H9 (cell line): ENCODE results near the gene STX17. TPM values are rescaled to one million over a fixed set of nuclear protein-coding genes. Genes with fewer than 3 reads are reported as not detected.

Experiments used
- DNase-seq: peaks from one replicate; pipeline ENCODE4 v3.0.0-alpha.2; 2017
- H2AFZ ChIP-seq: one replicate; pipeline ENCODE4 v1.6.1; 2013; ENCODE audit warnings: mild to moderate bottlenecking, low read length, control low read depth, moderate library complexity
- H2AK5ac ChIP-seq: 2 replicates; pipeline ENCODE4 v1.6.1; 2013; ENCODE audit warnings: low read length, control low read depth, mixed read lengths; ENCODE audit not compliant: insufficient read length
- H2BK120ac ChIP-seq: one replicate; pipeline ENCODE4 v1.6.1; 2013; ENCODE audit warnings: low read depth, mild to moderate bottlenecking, low read length, control low read depth, inconsistent platforms; ENCODE audit not compliant: poor library complexity, severe bottlenecking
- H2BK12ac ChIP-seq: 2 replicates; pipeline ENCODE4 v1.6.1; 2013; ENCODE audit warnings: low read length, control low read depth, mixed read lengths, low read depth; ENCODE audit not compliant: insufficient read length
- H2BK15ac ChIP-seq: 2 replicates; pipeline ENCODE4 v1.6.1; 2013; ENCODE audit warnings: low read depth, low read length, control low read depth
- H2BK20ac ChIP-seq: one replicate; pipeline ENCODE4 v1.6.1; 2013; ENCODE audit warnings: low read depth, mild to moderate bottlenecking, low read length, control low read depth, inconsistent platforms; ENCODE audit not compliant: poor library complexity, severe bottlenecking
- H2BK5ac ChIP-seq: 2 replicates; pipeline ENCODE4 v1.6.1; 2013; ENCODE audit warnings: low read length, control low read depth, mixed read lengths; ENCODE audit not compliant: insufficient read length
- H3K14ac ChIP-seq: 2 replicates; pipeline ENCODE4 v1.6.1; 2013; ENCODE audit warnings: low read length, control low read depth; ENCODE audit not compliant: insufficient read depth
- H3K18ac ChIP-seq: 2 replicates; pipeline ENCODE4 v1.6.1; 2013; ENCODE audit warnings: low read depth, mild to moderate bottlenecking, mixed read lengths, low read length, control low read depth; ENCODE audit not compliant: insufficient read length
- H3K23ac ChIP-seq: 2 replicates; pipeline ENCODE4 v1.6.1; 2013; ENCODE audit warnings: low read length, control low read depth, mixed read lengths, low read depth; ENCODE audit not compliant: insufficient read length
- H3K23me2 ChIP-seq: 2 replicates; pipeline ENCODE4 v1.6.1; 2013; ENCODE audit warnings: low read depth, mild to moderate bottlenecking, mixed read lengths, low read length, control low read depth; ENCODE audit not compliant: insufficient read length, poor library complexity, severe bottlenecking
- H3K27ac ChIP-seq: 2 replicates; pipeline ENCODE4 v1.5.1; 2013; ENCODE audit warnings: low read length, control low read depth, mixed read lengths, low read depth; ENCODE audit not compliant: insufficient read length
- H3K27me3 ChIP-seq: 2 replicates; pipeline ENCODE4 v1.6.1; 2013; ENCODE audit warnings: low read length, control low read depth, inconsistent platforms; ENCODE audit not compliant: insufficient read depth
- H3K4ac ChIP-seq: 2 replicates; pipeline ENCODE4 v1.6.1; 2013; ENCODE audit warnings: low read depth, mild to moderate bottlenecking, control low read depth, inconsistent platforms, low read length, moderate library complexity
- H3K4me1 ChIP-seq: 2 replicates; pipeline ENCODE4 v1.6.1; 2013; ENCODE audit warnings: low read length, control low read depth, inconsistent platforms; ENCODE audit not compliant: insufficient read depth
- H3K4me2 ChIP-seq: 2 replicates; pipeline ENCODE4 v1.6.1; 2013; ENCODE audit warnings: low read length, control low read depth, mixed read lengths; ENCODE audit not compliant: insufficient read length, insufficient read depth
- H3K56ac ChIP-seq: 2 replicates; pipeline ENCODE4 v1.6.1; 2013; ENCODE audit warnings: low read depth, mild to moderate bottlenecking, mixed read lengths, low read length, control low read depth; ENCODE audit not compliant: insufficient read length
- H3K79me1 ChIP-seq: 2 replicates; pipeline ENCODE4 v1.6.1; 2013; ENCODE audit warnings: low read depth, mild to moderate bottlenecking, moderate library complexity, low read length, control low read depth, inconsistent platforms; ENCODE audit not compliant: insufficient read depth, poor library complexity, severe bottlenecking
- H3K79me2 ChIP-seq: 2 replicates; pipeline ENCODE4 v1.6.1; 2013; ENCODE audit warnings: low read length, control low read depth, inconsistent platforms; ENCODE audit not compliant: insufficient read depth
- H3K9ac ChIP-seq: 2 replicates; pipeline ENCODE4 v1.6.1; 2013; ENCODE audit warnings: low read length, control low read depth, mixed read lengths; ENCODE audit not compliant: insufficient read length; ENCODE audit errors: extremely low read depth
- H3K9me3 ChIP-seq: one replicate; pipeline ENCODE4 v1.6.1; 2013; ENCODE audit warnings: low read depth, low read length, inconsistent platforms; ENCODE audit not compliant: control insufficient read depth
- H3T11ph ChIP-seq: one replicate; pipeline ENCODE4 v1.6.1; 2013; ENCODE audit warnings: mild to moderate bottlenecking, low read length, control low read depth, inconsistent platforms
- H4K20me1 ChIP-seq: one replicate; pipeline ENCODE4 v1.6.1; 2013; ENCODE audit not compliant: control insufficient read depth, insufficient read length, insufficient read depth
- H4K5ac ChIP-seq: 2 replicates; pipeline ENCODE4 v1.6.1; 2013; ENCODE audit warnings: low read depth, mild to moderate bottlenecking, mixed read lengths, low read length, control low read depth; ENCODE audit not compliant: insufficient read length
- H4K8ac ChIP-seq: replicated peaks from 2 replicates; pipeline ENCODE4 v1.6.1; 2013; ENCODE audit warnings: low read length, control low read depth, mixed read lengths, low read depth; ENCODE audit not compliant: insufficient read length
- H4K91ac ChIP-seq: 2 replicates; pipeline ENCODE4 v1.6.1; 2013; ENCODE audit warnings: low read depth, mild to moderate bottlenecking, moderate library complexity, mixed read lengths, low read length, control low read depth; ENCODE audit not compliant: insufficient read length
- H3K27ac Mint-ChIP-seq, 3 experiments: 2 replicates in 2 of 3; 3 replicates in 1 of 3; pipeline ENCODE4 v1.8.0; 2020 to 2021; ENCODE audit warnings: mixed read lengths in 3 of 3, mild to moderate bottlenecking in 1 of 3, moderate library complexity in 1 of 3
- H3K27me3 Mint-ChIP-seq: 2 replicates; pipeline ENCODE4 v1.8.0; 2021; ENCODE audit warnings: low read depth, mild to moderate bottlenecking, moderate library complexity, mixed read lengths
- H3K36me3 Mint-ChIP-seq, 3 experiments: 2 replicates in 2 of 3; 3 replicates in 1 of 3; pipeline ENCODE4 v1.8.0; 2020 to 2021; ENCODE audit warnings: low read depth in 3 of 3, mixed read lengths in 3 of 3; ENCODE audit not compliant: insufficient read depth in 1 of 3
- H3K4me1 Mint-ChIP-seq, 2 experiments: 2 replicates each; pipeline ENCODE4 v1.8.0; 2020; ENCODE audit warnings: mixed read lengths in 2 of 2
- H3K4me3 Mint-ChIP-seq, 2 experiments: 2 replicates in 1 of 2; 3 replicates in 1 of 2; pipeline ENCODE4 v1.8.0; 2020 to 2021; ENCODE audit warnings: mild to moderate bottlenecking in 2 of 2, mixed read lengths in 2 of 2, moderate library complexity in 1 of 2
- H3K9me3 Mint-ChIP-seq, 2 experiments: 2 replicates in 1 of 2; 3 replicates in 1 of 2; pipeline ENCODE4 v1.8.0; 2020; ENCODE audit warnings: mild to moderate bottlenecking in 2 of 2, mixed read lengths in 2 of 2, moderate library complexity in 1 of 2
- CTCF ChIP-seq: fragments of 200-600 bp; sonication (generic); conservative IDR thresholded peaks from 3 replicates; pipeline ENCODE4 v1.8.0; 2021; ENCODE audit warnings: antibody characterized with exemption, mild to moderate bottlenecking
- WGBS: extraction: QIAGEN DNeasy Blood & Tissue Kit; methylation state at CpG from one replicate; pipeline ENCODE4 v1.1.7; 2013; ENCODE audit warnings: missing lambda C conversion rate, low lambda C conversion rate, mixed read lengths; ENCODE audit not compliant: insufficient read length; ENCODE audit errors: extremely low coverage; 5-methylcytosine and 5-hydroxymethylcytosine counted together
- total RNA-seq: library from RNA; stranded (reverse); gene quantifications from 2 replicates; pipeline ENCODE4 v1.2.1, GENCODE V29; 2021

Gene STX17
- total RNA-seq, 1 experiment from 2014 or later: 21.2 TPM

- H3K9me3 ChIP-seq: no peaks in the 10 kb centered on the region
- no peaks in the 10 kb centered on the region for H3K27me3 Mint-ChIP-seq
- H3K4ac ChIP-seq: no peak overlapping the region
- H3K9ac ChIP-seq: no peak overlapping the region
- TF ChIP-seq CTCF: no peak
- no peak overlapping the region for H3K4me2 ChIP-seq
- no peaks in the 10 kb centered on the region for H3K4me1 ChIP-seq
- H3K56ac ChIP-seq: no peak overlapping the region
- no peak overlapping the region for H4K5ac ChIP-seq
- H3K27ac Mint-ChIP-seq: no peak overlapping the region; a peak in 1 of 7 replicates
- no peak overlapping the region for H3K27ac ChIP-seq
- H2BK12ac ChIP-seq: no peak overlapping the region
- H2BK5ac ChIP-seq: no peak overlapping the region
- no peak overlapping the region for H2BK120ac ChIP-seq
- H3K27me3 ChIP-seq: no peaks in the 10 kb centered on the region
- no peaks in the 10 kb centered on the region; a peak in 1 of 5 replicates for H3K9me3 Mint-ChIP-seq
- no peak overlapping the region for H4K91ac ChIP-seq
- no CpG with 5 or more reads among the region's 4 CpGs for WGBS
- no peak overlapping the region for H3T11ph ChIP-seq
- H2BK20ac ChIP-seq: no peak overlapping the region
- H2AK5ac ChIP-seq: no peak overlapping the region
- H4K8ac ChIP-seq: no peak overlapping the region
- DNase-seq: no peak
- H3K23me2 ChIP-seq: no peaks in the 10 kb centered on the region
- no peak overlapping the region for H3K23ac ChIP-seq
- no peaks in the 10 kb centered on the region for H4K20me1 ChIP-seq
- no peak overlapping the region for H3K14ac ChIP-seq
- peaks cover 4 to 5% (median 5%) of the 10 kb centered on the region in 3 experiments; a peak in 6 of 7 replicates for H3K36me3 Mint-ChIP-seq
- H3K79me1 ChIP-seq: no peaks in the 10 kb centered on the region
- H2BK15ac ChIP-seq: no peak overlapping the region
- no peak overlapping the region for H2AFZ ChIP-seq
- no peak overlapping the region for H3K18ac ChIP-seq
- no peaks in the 10 kb centered on the region for H3K4me1 Mint-ChIP-seq
- H3K4me3 Mint-ChIP-seq: no peak overlapping the region
- no peaks in the 10 kb centered on the region for H3K79me2 ChIP-seq
Observed at GRCh38 chr9:99955606-99956005, 49.2 kb downstream of the STX17 start.
